Psoas muscle (tissue), 8 donors: Measurements from ENCODE around the gene VWA3B. TPM values are rescaled to one million over a fixed set of nuclear protein-coding genes. Genes with fewer than 3 reads are reported as not detected.

Source experiments
- ATAC-seq, 4 donors: fragments of 200-7000 bp; cut with Tn5 transposase; one replicate each; pipeline ENCODE4 v1.9.1; 2020; ENCODE audit warnings: moderate library complexity in 3 of 4, mild to moderate bottlenecking in 2 of 4
- DNase-seq, 2 donors: peaks; one replicate each; pipeline ENCODE4 v3.0.0-alpha.2; 2020
- H3K27ac ChIP-seq: fragments of 200-600 bp; one replicate; pipeline ENCODE4 v1.8.0; 2022
- H3K27me3 ChIP-seq, 3 donors: fragments of 200-600 bp in 1 of 3; one replicate each; pipeline versions ENCODE4 v1.6.1 to v1.8.0; 2013 to 2022; ENCODE audit warnings: low read length in 2 of 3, mild to moderate bottlenecking in 2 of 3, moderate library complexity in 1 of 3; ENCODE audit not compliant: insufficient read depth in 3 of 3
- H3K36me3 ChIP-seq, 2 donors: fragments of 200-600 bp in 1 of 2; one replicate each; pipeline versions ENCODE4 v1.6.1 to v1.8.0; 2013 to 2022; ENCODE audit warnings: low read depth in 1 of 2, mild to moderate bottlenecking in 1 of 2, moderate library complexity in 1 of 2; ENCODE audit not compliant: insufficient read depth in 1 of 2
- H3K4me1 ChIP-seq: fragments of 200-600 bp; one replicate; pipeline ENCODE4 v1.8.0; 2022
- H3K4me3 ChIP-seq: fragments of 200-600 bp; one replicate; pipeline ENCODE4 v1.8.0; 2022; ENCODE audit warnings: mild to moderate bottlenecking
- H3K9me3 ChIP-seq: fragments of 200-600 bp; one replicate; pipeline ENCODE4 v1.8.0; 2022
- WGBS, 3 donors: extraction: QIAGEN DNeasy Blood & Tissue Kit; methylation state at CpG; one replicate each; pipeline versions ENCODE4 v1.1.6 to v1.1.7; 2013; 5-methylcytosine and 5-hydroxymethylcytosine counted together
- intact Hi-C, 2 donors: fragments of 100-400 bp; cut with DNase I; formaldehyde crosslinking; loops; one replicate each; pipeline versions ENCODE4 v1.11.0 to v1.14.2; 2022
- polyA plus RNA-seq, 3 donors: library from polyadenylated mRNA; stranded (reverse); fragments of 200-250 nt; gene quantifications; one replicate each; pipeline ENCODE4 v1.2.3, GENCODE V29; 2013
- total RNA-seq, 4 donors: library from RNA; stranded (reverse); fragmentation: NEBNext Ultra II Directional in 2 of 4; extraction: Animal tissue kit (Norgen Biotek cat#: 25700) in 2 of 4; gene quantifications; one replicate each; pipeline versions ENCODE4 v1.2.1 to v1.2.4, GENCODE V29; 2021 to 2023
- TF ChIP-seq, protein P1 (sequence below): fragments of 200-600 bp; IDR thresholded peaks from one replicate; pipeline ENCODE4 v1.8.0; 2022; ENCODE audit warnings: antibody characterized with exemption
- donor health status: healthy with polysubstance abuse.
- donor health status: DM: no; HTN: no; CAD: no; lungs with moderate emphysema.
- donor health status: Bipolar disorder and iron deficiency.
- donor health status: healthy.
- donor health status: DM: yes; HTN: yes; CAD: no.
- donor health status: DM: no; HTN: no; CAD: no.
- donor health status: DM: no; HTN: no; CAD: no.
- donor health status: DM: yes; HTN: yes; CAD: no.

The VWA3B gene
- total and polyA plus RNA-seq, 7 donors = 0.01 to 0.24 (median 0.21) TPM; not detected in 3

DNA sequence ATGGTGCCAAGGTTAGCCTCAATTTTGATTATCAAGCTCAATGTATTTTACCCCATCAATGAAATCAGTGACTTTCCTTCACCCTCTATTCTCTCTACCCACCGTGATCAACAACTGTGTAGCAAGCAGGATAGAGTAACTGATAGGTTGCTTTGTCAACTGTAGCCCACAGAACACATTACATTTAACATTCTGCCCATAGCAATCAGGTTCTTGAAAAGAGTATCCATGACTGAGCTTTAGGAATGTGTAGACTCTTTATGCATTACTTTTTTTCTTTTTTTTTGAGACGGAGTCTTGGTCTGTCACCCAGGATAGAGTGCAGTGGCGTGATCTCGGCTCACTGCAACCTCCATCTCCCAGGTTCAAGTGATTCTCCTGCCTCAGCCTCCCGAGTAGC is 19.8 kb upstream of the VWA3B start:
- H3K4me3 ChIP-seq = no peak overlapping the region
- no peaks in the 10 kb centered on the region for H3K27me3 ChIP-seq
- WGBS, 3 donors = 87 to 97% (median 94%) methylated on average over 5 of the region's 5 CpGs
- intact Hi-C loops = no loop called here
- no peaks in the 10 kb centered on the region for H3K36me3 ChIP-seq
- H3K27ac ChIP-seq = no peak overlapping the region
- H3K9me3 ChIP-seq = no peaks in the 10 kb centered on the region
- TF ChIP-seq, protein P1, sequence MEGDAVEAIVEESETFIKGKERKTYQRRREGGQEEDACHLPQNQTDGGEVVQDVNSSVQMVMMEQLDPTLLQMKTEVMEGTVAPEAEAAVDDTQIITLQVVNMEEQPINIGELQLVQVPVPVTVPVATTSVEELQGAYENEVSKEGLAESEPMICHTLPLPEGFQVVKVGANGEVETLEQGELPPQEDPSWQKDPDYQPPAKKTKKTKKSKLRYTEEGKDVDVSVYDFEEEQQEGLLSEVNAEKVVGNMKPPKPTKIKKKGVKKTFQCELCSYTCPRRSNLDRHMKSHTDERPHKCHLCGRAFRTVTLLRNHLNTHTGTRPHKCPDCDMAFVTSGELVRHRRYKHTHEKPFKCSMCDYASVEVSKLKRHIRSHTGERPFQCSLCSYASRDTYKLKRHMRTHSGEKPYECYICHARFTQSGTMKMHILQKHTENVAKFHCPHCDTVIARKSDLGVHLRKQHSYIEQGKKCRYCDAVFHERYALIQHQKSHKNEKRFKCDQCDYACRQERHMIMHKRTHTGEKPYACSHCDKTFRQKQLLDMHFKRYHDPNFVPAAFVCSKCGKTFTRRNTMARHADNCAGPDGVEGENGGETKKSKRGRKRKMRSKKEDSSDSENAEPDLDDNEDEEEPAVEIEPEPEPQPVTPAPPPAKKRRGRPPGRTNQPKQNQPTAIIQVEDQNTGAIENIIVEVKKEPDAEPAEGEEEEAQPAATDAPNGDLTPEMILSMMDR = no peak
- H3K4me1 ChIP-seq = no peaks in the 10 kb centered on the region
- ATAC-seq (no peak), DNase-seq (no peak)

DNA sequence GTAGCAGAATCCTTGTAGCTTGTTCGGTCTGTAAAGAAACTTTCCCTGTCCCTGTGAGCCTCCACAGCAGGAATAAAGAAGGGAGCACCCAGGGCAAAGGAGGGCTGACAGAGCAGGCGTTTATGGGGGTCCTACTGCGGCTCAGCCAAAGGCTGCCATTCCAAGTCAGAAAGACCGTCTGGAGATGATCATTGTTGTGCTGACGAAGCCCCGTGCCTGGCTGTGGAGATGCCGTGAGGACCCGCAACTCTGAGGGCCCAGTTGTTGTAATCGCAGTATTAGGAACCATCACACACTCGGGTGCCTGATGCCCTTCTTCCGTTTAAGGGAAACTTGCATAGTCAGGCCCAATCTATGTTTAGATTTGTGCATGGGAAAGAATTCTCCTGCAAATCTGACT is 16.9 kb upstream of the VWA3B start:
- WGBS, 3 donors = 77 to 80% (median 80%) methylated on average over 11 of the region's 11 CpGs
- no peak overlapping the region for H3K27ac ChIP-seq
- no peaks in the 10 kb centered on the region for H3K9me3 ChIP-seq
- ATAC-seq (no peak), DNase-seq (no peak)
- H3K4me1 ChIP-seq = no peaks in the 10 kb centered on the region
- intact Hi-C loops = no loop called here
- TF ChIP-seq, protein P1 = no peak
- H3K4me3 ChIP-seq = no peak overlapping the region
- H3K27me3 ChIP-seq = no peaks in the 10 kb centered on the region
- no peaks in the 10 kb centered on the region for H3K36me3 ChIP-seq

DNA sequence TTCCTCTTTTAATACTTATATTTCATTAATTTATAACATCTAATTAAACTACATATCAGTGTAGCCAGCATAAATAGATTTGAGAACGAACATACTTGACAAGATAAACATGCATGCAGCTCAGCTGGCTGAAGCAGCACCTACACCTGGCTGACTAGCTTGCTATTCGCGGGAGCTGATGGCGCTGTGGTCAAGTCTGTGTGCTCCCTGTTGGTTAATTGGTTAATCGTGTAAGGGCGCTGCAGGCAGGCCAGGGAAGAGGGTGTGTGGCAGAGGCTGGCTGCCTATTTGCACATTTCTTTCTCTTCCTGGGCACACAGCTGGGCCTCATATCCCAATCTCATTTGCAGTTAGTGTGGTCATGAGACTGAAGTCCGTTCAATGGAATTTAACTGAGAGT is 14.5 kb upstream of the VWA3B start:
- H3K4me1 ChIP-seq = no peaks in the 10 kb centered on the region
- no peak for ATAC-seq
- no peaks in the 10 kb centered on the region for H3K9me3 ChIP-seq
- no peaks in the 10 kb centered on the region for H3K27me3 ChIP-seq
- H3K4me3 ChIP-seq = no peak overlapping the region
- intact Hi-C loops = no loop called here
- H3K27ac ChIP-seq = no peak overlapping the region
- 84 to 88% (median 86%) methylated on average over 7 of the region's 7 CpGs for WGBS, 3 donors
- no peaks in the 10 kb centered on the region for H3K36me3 ChIP-seq
- TF ChIP-seq, protein P1 = no peak
- DNase-seq = no peak

DNA sequence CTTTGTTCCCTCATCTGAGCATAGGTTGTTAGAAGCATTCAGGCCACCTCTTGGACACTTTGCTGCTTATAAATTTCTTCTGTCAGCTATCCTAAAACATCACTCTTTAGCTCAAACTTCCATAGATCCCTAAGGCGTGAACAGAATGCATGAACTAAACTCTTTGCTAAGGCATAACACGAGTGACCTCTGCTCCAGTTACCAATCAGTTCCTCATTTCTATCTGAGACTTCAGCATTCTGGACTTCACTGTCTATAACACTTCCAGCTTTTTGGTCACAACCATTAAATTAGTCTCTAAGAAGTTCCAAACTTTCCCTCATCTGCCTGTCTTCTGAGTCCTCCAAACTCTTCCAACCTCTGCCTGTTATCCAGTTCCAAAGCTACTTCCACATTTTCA is 8.3 kb upstream of the VWA3B start:
- Histone ChIP-seq H3K9me3 (no peaks in the 10 kb centered on the region), H3K27me3 (no peaks in the 10 kb centered on the region), H3K4me3 (no peak overlapping the region), H3K36me3 (no peaks in the 10 kb centered on the region), H3K4me1 (no peaks in the 10 kb centered on the region), H3K27ac (no peak overlapping the region)
- ATAC-seq = no peak
- no peak for DNase-seq
- TF ChIP-seq, protein P1 = no peak
- 86 to 94% (median 89%) methylated on average over 2 of the region's 2 CpGs for WGBS, 3 donors
- intact Hi-C loops = no loop called here

DNA sequence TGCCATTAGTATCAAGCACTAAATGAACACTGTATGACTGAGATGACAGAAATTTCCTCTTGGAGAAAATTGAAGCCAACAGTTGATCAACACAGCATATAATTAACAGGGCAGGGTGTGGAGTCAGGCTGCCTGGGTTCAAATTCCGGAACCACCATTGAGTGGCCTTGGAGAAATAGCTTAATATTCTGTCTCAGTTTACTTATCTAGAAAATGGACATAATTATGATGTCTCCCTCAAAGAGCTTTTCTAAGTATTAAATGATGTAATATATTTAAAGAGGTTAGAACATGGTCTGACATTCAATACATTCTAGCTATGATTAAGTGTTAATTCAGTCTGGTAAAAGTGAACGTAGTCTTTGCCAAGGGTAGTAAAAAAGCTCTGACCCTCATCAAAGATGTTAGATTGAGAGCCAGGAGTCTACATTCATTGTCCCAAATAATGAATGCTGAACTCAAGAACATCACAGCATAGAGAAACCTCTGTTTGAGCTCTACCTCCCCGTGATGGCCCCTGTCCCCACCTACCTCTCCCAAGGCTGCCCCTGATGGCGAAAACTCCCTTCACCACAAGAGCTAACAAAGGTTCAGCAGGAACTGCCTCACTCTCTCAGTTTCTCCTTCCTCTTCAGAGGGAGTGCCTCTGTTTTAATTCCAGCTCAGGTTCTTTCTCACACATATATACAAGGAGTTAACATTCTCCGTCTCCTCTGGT is 2.7 kb upstream of the VWA3B start:
- no peaks in the 10 kb centered on the region for H3K27me3 ChIP-seq
- intact Hi-C loops = no loop called here
- H3K4me3 ChIP-seq = no peak overlapping the region
- no peak overlapping the region for H3K27ac ChIP-seq
- no peaks in the 10 kb centered on the region for H3K36me3 ChIP-seq
- ATAC-seq (no peak), DNase-seq (no peak)
- H3K9me3 ChIP-seq = no peaks in the 10 kb centered on the region
- peaks cover 16% of the 10 kb centered on the region for H3K4me1 ChIP-seq
- TF ChIP-seq, protein P1 = no peak
- WGBS, 3 donors = 72 to 84% (median 82%) methylated on average over 5 of the region's 5 CpGs
